SK-N-MC (cell line): ENCODE data around the gene FILIP1L.

Source experiments
- EZH2 ChIP-seq: fragments of 200-600 bp; sonication (generic); IDR thresholded peaks from one replicate; pipeline ENCODE4 v1.6.1; 2017; ENCODE audit warnings: antibody characterized with exemption
- FOXP2 ChIP-seq: optimal IDR thresholded peaks from 2 replicates; pipeline ENCODE3; 2011; ENCODE audit warnings: mild to moderate bottlenecking, moderate library complexity; ENCODE audit not compliant: insufficient read depth; ENCODE audit errors: extremely low read length, control extremely low read depth
- POLR2AphosphoS5 ChIP-seq: IDR thresholded peaks from 2 replicates; pipeline ENCODE4 v1.6.1; 2012; ENCODE audit warnings: mild to moderate bottlenecking, low read depth, low read length, borderline replicate concordance

DNA sequence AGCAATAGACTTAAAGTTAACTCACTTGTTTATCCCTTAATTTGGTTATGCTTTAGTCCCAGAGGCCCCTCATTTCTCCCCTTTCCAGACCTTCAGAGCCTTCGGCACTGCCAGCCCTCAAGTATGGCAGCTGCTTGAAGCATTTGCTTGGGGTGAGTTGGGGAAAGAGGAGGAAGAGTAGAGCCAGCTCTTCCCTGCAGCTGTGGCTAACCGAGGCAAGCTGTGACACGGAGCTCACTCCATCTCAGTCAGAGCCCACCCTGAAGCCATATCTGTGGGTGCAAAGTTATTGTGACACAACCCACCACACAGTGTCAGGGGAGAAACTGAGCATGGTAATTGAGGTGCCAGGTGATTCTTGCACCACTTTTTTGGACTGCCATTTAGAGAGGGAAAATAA is 66.1 kb downstream of the FILIP1L start:
- TF ChIP-seq POLR2AphosphoS5 (no peak), EZH2 (no peak), FOXP2 (no peak)
